AG20443 (cell line): ENCODE measurements around the gene IKZF1.

Source experiments
- DNase-seq: peaks from one replicate; pipeline ENCODE4 v3.0.0; 2012; ENCODE audit warnings: low spot score, mixed read lengths

The IKZF1 gene

GRCh38 chr7:50376056-50376820, 71.7 kb downstream of the IKZF1 start:
- DNase-seq, result no peak

- DNase-seq, result no peak
Observed at GRCh38 chr7:50377356-50377755, 72.8 kb downstream of the IKZF1 start.

GRCh38 chr7:50379082-50379481, 74.6 kb downstream of the IKZF1 start:
- no peak for DNase-seq

- no peak for DNase-seq
Observed at GRCh38 chr7:50379539-50379938, 75.0 kb downstream of the IKZF1 start.

GRCh38 chr7:50382455-50382854, 77.9 kb downstream of the IKZF1 start:
- no peak for DNase-seq

GRCh38 chr7:50387351-50387750, 82.8 kb downstream of the IKZF1 start:
- no peak for DNase-seq

GRCh38 chr7:50389961-50390360, 85.4 kb downstream of the IKZF1 start:
- no peak for DNase-seq

GRCh38 chr7:50391386-50391785, 86.9 kb downstream of the IKZF1 start:
- no peak for DNase-seq

GRCh38 chr7:50393076-50393475, 88.6 kb downstream of the IKZF1 start:
- no peak for DNase-seq

- DNase-seq, result no peak
Observed at GRCh38 chr7:50393547-50394252, 89.2 kb downstream of the IKZF1 start.

- no peak for DNase-seq
Observed at GRCh38 chr7:50394315-50394714, 89.8 kb downstream of the IKZF1 start.

GRCh38 chr7:50396856-50397255, 92.3 kb downstream of the IKZF1 start:
- DNase-seq, result no peak

- no peak for DNase-seq
Observed at GRCh38 chr7:50397320-50397970, 92.9 kb downstream of the IKZF1 start.

GRCh38 chr7:50397971-50398324, 93.4 kb downstream of the IKZF1 start:
- no peak for DNase-seq

GRCh38 chr7:50399206-50399605, 94.7 kb downstream of the IKZF1 start:
- DNase-seq, result no peak

- no peak for DNase-seq
Observed at GRCh38 chr7:50399635-50400034, 95.1 kb downstream of the IKZF1 start.

GRCh38 chr7:50400114-50400513, 95.6 kb downstream of the IKZF1 start:
- DNase-seq, result no peak

GRCh38 chr7:50404392-50404791, 99.9 kb downstream of the IKZF1 start:
- DNase-seq, result no peak

GRCh38 chr7:50405221-50405620, 100.7 kb downstream of the IKZF1 start:
- no peak for DNase-seq

GRCh38 chr7:50406935-50407334, 102.4 kb downstream of the IKZF1 start:
- DNase-seq, result no peak

GRCh38 chr7:50409856-50410745, 105.6 kb downstream of the IKZF1 start:
- no peak for DNase-seq

- DNase-seq, result no peak
Observed at GRCh38 chr7:50411332-50411731, 106.8 kb downstream of the IKZF1 start.
